HG02623 (cell line): ENCODE data around the gene SMIM44.

Source experiments
- ATAC-seq: cut with Tn5 transposase; IDR thresholded peaks from one replicate; pipeline ENCODE4 v1.9.1; 2021; ENCODE audit warnings: moderate library complexity; ENCODE audit not compliant: unreplicated experiment

The SMIM44 gene

GRCh38 chr19:3478409-3479176 lies 4.6 kb downstream of the SMIM44 start:
- ATAC-seq: no peak

GRCh38 chr19:3477951-3478350 lies 5.3 kb downstream of the SMIM44 start:
- ATAC-seq: no peak

GRCh38 chr19:3477506-3477905 lies 5.7 kb downstream of the SMIM44 start:
- ATAC-seq: no peak

- ATAC-seq: no peak
Measured at GRCh38 chr19:3476830-3477229, 6.4 kb downstream of the SMIM44 start.

- ATAC-seq: no peak
Measured at GRCh38 chr19:3475449-3475848, 7.8 kb downstream of the SMIM44 start.

- ATAC-seq: no peak
Measured at GRCh38 chr19:3474614-3475013, 8.6 kb downstream of the SMIM44 start.

GRCh38 chr19:3474010-3474409 lies 9.2 kb downstream of the SMIM44 start:
- no peak for ATAC-seq

- no peak for ATAC-seq
Measured at GRCh38 chr19:3471954-3472655, 11.1 kb downstream of the SMIM44 start.

- no peak for ATAC-seq
Measured at GRCh38 chr19:3470500-3471128, 12.6 kb downstream of the SMIM44 start.

- ATAC-seq: no peak
Measured at GRCh38 chr19:3469638-3470499, 13.4 kb downstream of the SMIM44 start.

GRCh38 chr19:3468211-3468610 lies 15.0 kb downstream of the SMIM44 start:
- no peak for ATAC-seq

GRCh38 chr19:3467437-3468198 lies 15.6 kb downstream of the SMIM44 start:
- no peak for ATAC-seq

- ATAC-seq: no peak
Measured at GRCh38 chr19:3466635-3467034, 16.6 kb downstream of the SMIM44 start.

- no peak for ATAC-seq
Measured at GRCh38 chr19:3465552-3465951, 17.7 kb downstream of the SMIM44 start.

GRCh38 chr19:3464587-3465235 lies 18.5 kb downstream of the SMIM44 start:
- no peak for ATAC-seq

- no peak for ATAC-seq
Measured at GRCh38 chr19:3463714-3464586, 19.3 kb downstream of the SMIM44 start.

GRCh38 chr19:3462991-3463713 lies 20.1 kb downstream of the SMIM44 start:
- ATAC-seq: no peak

- ATAC-seq: no peak
Measured at GRCh38 chr19:3459965-3460582, 23.2 kb downstream of the SMIM44 start.
